Breast epithelium (tissue), 3 donors: ENCODE results near the gene IL1RAPL2.

Source experiments
- POLR2AphosphoS5 ChIP-seq, 3 donors: sonication (generic); formaldehyde crosslinking; IDR thresholded peaks; one replicate each; pipeline ENCODE4 v1.6.1; 2017; ENCODE audit warnings: antibody characterized with exemption in 3 of 3
- TF ChIP-seq, protein P1 (sequence below), 3 donors: fragments of 450-650 bp; IDR thresholded peaks; one replicate each; pipeline ENCODE4 v1.5.1; 2016 to 2017; ENCODE audit warnings: antibody characterized with exemption in 3 of 3, mild to moderate bottlenecking in 3 of 3, moderate library complexity in 3 of 3

DNA sequence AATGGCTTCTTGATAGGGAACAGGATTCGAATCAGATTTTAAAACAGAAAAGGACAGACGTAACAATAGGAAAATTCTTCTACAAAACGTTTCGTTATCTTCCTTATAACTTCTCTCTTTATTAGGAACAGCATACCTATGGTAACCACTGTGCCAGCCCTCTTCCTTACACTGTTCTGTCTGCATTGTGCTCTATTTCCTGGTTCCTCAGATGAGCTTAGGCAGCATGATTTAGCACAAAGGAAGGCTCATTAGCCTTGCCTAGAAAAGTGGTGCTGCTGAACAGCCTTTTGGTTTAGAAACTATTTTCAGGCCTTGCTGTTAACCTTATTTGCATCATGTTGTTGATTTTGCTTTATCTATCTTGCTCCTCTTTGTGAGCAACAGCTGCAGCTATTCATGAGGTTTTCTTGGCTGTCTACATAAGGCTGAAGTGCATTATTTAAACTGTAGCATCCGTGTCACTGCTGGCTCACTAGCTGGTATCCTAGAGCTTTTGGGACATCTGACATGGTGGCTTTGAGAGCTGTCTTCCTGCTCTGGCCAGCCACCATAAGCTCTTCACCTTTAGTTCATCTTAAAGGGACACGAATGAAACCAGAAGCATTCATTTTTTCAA, 1186.4 kb downstream of the IL1RAPL2 start:
- TF ChIP-seq POLR2AphosphoS5 (IDR thresholded peaks at IDR 0.05), result no peak
- TF ChIP-seq, protein P1, sequence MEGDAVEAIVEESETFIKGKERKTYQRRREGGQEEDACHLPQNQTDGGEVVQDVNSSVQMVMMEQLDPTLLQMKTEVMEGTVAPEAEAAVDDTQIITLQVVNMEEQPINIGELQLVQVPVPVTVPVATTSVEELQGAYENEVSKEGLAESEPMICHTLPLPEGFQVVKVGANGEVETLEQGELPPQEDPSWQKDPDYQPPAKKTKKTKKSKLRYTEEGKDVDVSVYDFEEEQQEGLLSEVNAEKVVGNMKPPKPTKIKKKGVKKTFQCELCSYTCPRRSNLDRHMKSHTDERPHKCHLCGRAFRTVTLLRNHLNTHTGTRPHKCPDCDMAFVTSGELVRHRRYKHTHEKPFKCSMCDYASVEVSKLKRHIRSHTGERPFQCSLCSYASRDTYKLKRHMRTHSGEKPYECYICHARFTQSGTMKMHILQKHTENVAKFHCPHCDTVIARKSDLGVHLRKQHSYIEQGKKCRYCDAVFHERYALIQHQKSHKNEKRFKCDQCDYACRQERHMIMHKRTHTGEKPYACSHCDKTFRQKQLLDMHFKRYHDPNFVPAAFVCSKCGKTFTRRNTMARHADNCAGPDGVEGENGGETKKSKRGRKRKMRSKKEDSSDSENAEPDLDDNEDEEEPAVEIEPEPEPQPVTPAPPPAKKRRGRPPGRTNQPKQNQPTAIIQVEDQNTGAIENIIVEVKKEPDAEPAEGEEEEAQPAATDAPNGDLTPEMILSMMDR (IDR thresholded peaks at IDR 0.05), result no peak
